Muscle layer of colon (tissue), 2 donors: ENCODE results near the gene TMEM140.
"Not testable (repeated sequence)": the region's sequence is repeated elsewhere in the genome, so short reads cannot be mapped to it uniquely, and the experiment has no call there.

Experiments
- H3K27ac ChIP-seq: one replicate; pipeline ENCODE4 v1.7.0; 2013; ENCODE audit warnings: low read depth, mild to moderate bottlenecking, low read length, moderate library complexity
- H3K27me3 ChIP-seq, 2 donors: one replicate each; pipeline ENCODE4 v1.7.0; 2013; ENCODE audit warnings: low read length in 2 of 2, mild to moderate bottlenecking in 2 of 2; ENCODE audit not compliant: insufficient read depth in 2 of 2, control insufficient read depth in 1 of 2
- H3K36me3 ChIP-seq: one replicate; pipeline ENCODE4 v1.7.0; 2013; ENCODE audit warnings: mild to moderate bottlenecking, low read length; ENCODE audit not compliant: insufficient read depth
- H3K4me1 ChIP-seq: one replicate; pipeline ENCODE4 v1.7.0; 2013; ENCODE audit warnings: mild to moderate bottlenecking, low read length; ENCODE audit not compliant: insufficient read depth
- H3K4me3 ChIP-seq, 2 donors: one replicate each; pipeline ENCODE4 v1.7.0; 2013; ENCODE audit warnings: low read length in 2 of 2, low read depth in 1 of 2, mild to moderate bottlenecking in 1 of 2, moderate library complexity in 1 of 2
- H3K9ac ChIP-seq: one replicate; pipeline ENCODE4 v1.7.0; 2013; ENCODE audit warnings: low read length
- H3K9me3 ChIP-seq: one replicate; pipeline ENCODE4 v1.7.0; 2013; ENCODE audit warnings: mild to moderate bottlenecking, low read length
- donor health status: abdominal sarcoma.
- donor health status: Adenocarcinoma of cecum.

The TMEM140 gene

DNA sequence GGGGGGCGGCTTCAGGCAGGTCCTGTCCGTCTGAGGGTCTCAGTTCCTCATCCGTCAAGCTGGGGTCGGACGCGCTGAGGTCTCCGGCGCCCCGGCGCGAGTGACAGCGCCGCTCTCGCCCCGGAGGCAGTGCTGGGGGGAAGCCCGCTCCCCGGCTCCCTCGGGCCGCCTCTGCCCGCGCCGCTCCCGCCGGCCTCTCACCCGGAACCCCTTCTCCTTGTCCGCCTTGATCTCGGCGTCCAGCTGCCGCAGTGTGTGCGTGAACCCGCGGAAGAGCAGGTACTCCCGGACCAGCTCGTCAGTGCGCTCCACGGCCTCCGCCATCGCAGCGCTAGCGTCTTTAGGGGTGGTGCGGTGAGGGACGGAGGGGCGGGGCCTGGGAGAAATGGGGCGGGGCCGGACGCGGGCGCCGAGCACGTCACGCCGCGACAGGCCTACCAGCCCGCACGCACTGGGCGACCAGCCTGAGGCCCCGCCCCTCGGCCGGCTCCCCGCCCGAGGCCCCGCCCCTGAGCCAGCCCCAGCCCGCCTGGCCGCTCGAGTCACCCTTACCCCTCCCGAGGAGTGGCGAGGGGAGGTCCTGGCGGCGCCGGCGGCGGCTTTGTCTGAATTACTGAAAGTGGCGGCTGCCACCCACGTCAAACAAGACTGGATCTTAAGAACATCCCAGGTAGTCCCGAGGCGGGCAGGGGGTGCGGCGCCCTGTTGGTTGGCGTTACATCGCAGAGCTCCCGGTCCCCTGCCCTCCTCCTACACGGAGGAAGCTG is 63.5 kb downstream of the TMEM140 start, which contains the start of gene WDR91:
Gene WDR91 (minus strand): TSS at position 348 of the 767 bp plus-strand sequence. CDS start 24 bp downstream, at position 324.
- Histone ChIP-seq H3K27me3 (no peaks in the 10 kb centered on the region), H3K9me3 (no peaks in the 10 kb centered on the region), H3K36me3 (peaks cover 6% of the 10 kb centered on the region), H3K4me3 (peak within 1 kb of the TSS; percentile 93 to 94), H3K27ac (peak within 1 kb of the TSS; percentile 97), H3K4me1 (peaks cover 6% of the 10 kb centered on the region), H3K9ac (peak within 1 kb of the TSS; percentile 52)

DNA sequence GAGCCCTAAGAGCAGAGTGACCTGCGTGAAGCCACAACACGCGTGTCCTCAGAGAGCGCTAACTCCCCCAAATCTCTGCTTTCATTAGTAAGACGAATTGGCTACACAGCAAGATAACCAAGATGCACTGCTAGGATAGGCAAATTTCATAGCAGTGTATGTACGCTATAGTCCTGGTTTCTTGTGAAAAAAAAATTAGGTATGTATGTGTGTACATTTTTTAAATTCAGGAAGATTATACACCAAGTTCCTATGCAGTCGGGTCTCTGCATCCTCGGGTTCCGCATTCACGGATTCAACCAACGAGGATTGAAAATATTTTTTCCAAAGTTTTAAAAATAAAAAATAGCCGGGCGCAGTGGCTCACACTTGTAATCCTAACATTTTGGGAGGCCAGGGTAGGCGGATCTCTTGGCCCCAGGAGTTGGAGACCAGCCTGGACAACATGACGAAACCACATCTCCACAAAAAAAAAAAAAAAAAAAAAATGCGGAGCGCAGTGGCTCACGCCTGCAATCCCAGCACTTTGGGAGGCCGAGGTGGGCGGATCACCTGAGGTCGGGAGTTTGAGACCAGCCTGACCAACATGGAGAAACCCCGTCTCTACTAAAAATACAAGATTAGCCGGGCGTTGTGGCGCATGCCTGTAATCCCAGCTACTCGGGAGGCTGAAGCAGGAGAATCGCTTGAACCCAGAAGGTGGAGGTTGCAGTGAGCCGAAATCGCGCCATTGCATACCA is 64.2 kb downstream of the TMEM140 start:
- H3K27ac ChIP-seq, result peak overlapping the region; percentile 36
- not testable (repeated sequence) for H3K9me3 ChIP-seq, H3K36me3 ChIP-seq, H3K4me1 ChIP-seq, H3K27me3 ChIP-seq
- peak overlapping the region; percentile 32 for H3K9ac ChIP-seq
- H3K4me3 ChIP-seq, result peak overlapping the region; percentile 58 to 64

GRCh38 chr7:135213831-135214230 is 66.0 kb downstream of the TMEM140 start:
- no peak overlapping the region for H3K27ac ChIP-seq
- H3K4me3 ChIP-seq, result no peak overlapping the region
- no peaks in the 10 kb centered on the region for H3K27me3 ChIP-seq
- H3K4me1 ChIP-seq, result peaks cover 6% of the 10 kb centered on the region
- no peak overlapping the region for H3K9ac ChIP-seq
- no peaks in the 10 kb centered on the region for H3K36me3 ChIP-seq
- H3K9me3 ChIP-seq, result no peaks in the 10 kb centered on the region

GRCh38 chr7:135215180-135215579 is 67.3 kb downstream of the TMEM140 start:
- Histone ChIP-seq H3K27ac (no peak overlapping the region), H3K36me3 (no peaks in the 10 kb centered on the region), H3K27me3 (no peaks in the 10 kb centered on the region), H3K4me1 (peaks cover 4% of the 10 kb centered on the region), H3K4me3 (no peak overlapping the region), H3K9me3 (no peaks in the 10 kb centered on the region), H3K9ac (no peak overlapping the region)

DNA sequence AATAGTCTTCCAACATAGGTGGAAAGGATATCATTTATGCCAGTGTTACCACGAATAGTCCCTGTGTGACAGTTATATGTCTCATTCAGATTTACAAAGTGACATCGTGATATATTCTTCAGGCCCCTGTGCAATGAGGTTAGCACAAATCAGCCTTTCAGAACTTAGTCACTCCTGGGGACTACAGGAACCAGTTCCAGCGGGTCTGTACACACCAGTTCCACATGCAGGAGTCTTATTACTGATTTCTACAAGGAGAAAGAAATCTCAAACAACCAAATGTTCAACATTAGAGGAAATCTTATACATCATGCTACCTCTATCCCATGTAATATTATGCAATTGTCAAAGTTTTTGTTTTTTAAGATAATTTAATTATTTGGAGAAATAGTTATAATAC is 67.8 kb downstream of the TMEM140 start:
- Histone ChIP-seq H3K36me3 (no peaks in the 10 kb centered on the region), H3K9me3 (no peaks in the 10 kb centered on the region), H3K9ac (no peak overlapping the region), H3K4me1 (no peaks in the 10 kb centered on the region), H3K27ac (no peak overlapping the region), H3K4me3 (no peak overlapping the region), H3K27me3 (no peaks in the 10 kb centered on the region)
